Stimulated activated CD4-positive, alpha-beta T cell treated with anti-CD3 and anti-CD28 coated beads, Interleukin-15, amount 100 ng/mL, for 1 hour (primary cell): ENCODE data around the gene FAM120B.

ENCODE experiments used
- DNase-seq, 2 donors: peaks; one replicate each; pipeline ENCODE4 v3.0.0-alpha.2; 2020; ENCODE audit warnings: low read depth in 1 of 2, low spot score in 1 of 2

Gene FAM120B

DNA sequence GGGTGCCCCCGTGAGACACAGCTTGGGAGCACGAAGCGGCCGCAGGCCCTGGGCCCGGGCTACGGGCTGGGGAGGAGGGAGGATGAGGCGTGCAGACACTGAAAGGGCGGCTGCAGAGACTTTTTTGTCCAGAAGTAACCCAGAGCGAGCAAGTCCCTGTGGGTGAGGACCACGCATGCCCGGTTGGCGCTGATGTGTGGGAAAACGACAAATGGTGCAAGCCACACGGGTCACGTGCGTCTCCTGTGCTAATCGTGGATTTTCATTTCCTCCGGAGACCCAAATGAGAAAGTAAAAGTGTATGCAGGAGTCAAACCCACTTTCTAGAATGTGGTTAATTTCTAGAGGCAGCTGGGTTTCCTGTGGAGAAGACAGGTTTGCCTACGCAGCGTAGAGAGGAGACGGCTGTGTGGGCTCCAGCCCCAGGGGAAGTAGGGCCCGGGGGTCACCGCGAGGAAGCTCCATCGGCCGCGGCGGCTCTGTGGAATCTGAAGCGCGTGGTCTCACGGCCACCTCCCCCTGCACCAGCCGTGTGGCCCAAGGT lies 34.7 kb upstream of the FAM120B start:
- DNase-seq, result peak; percentile 44 to 59

- no peak for DNase-seq
Measured at GRCh38 chr6:170272341-170273065, 34.1 kb upstream of the FAM120B start.

- DNase-seq, result no peak
Measured at GRCh38 chr6:170273191-170273590, 33.4 kb upstream of the FAM120B start.

- no peak for DNase-seq
Measured at GRCh38 chr6:170273681-170274080, 32.9 kb upstream of the FAM120B start.

DNA sequence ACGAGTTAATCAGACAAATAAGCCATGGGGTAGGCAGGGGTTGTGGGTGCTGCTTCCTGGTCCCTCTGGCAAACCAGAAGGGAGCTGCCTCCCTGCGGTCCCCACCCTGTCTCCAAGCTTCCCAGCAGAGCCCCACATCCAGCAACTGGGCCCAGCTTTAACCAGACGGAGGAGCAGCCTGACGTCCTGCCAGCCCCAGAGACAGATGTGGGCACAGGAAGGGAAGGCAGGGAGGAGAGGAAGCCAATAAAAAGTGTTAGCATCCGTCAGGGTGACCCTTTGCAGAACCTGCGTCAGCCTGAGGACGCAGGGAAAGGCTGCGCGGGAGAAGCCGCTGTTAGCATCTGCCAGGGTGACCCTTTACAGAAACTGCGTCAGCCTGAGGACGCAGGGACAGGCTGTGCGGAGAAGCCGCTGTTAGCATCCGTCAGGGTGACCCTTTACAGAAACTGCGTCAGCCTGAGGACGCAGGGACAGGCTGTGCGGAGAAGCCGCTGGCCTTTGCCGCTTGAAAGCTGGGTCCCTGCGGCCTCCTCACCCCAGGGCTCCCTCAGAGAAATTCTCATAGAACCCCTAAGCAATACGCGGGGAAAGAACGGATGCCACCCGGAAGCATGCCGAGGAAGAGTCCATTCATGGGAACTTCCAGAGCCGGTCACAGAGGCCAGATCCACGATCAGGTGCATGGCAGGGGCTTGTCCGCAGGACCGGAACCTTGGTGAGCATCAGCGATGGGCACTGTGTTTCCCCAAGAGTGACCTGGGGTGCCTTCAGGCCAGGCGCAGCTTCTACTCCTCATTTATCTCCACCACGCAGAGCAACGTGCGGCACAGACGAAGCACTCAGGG lies 31.6 kb upstream of the FAM120B start:
- no peak for DNase-seq

DNA sequence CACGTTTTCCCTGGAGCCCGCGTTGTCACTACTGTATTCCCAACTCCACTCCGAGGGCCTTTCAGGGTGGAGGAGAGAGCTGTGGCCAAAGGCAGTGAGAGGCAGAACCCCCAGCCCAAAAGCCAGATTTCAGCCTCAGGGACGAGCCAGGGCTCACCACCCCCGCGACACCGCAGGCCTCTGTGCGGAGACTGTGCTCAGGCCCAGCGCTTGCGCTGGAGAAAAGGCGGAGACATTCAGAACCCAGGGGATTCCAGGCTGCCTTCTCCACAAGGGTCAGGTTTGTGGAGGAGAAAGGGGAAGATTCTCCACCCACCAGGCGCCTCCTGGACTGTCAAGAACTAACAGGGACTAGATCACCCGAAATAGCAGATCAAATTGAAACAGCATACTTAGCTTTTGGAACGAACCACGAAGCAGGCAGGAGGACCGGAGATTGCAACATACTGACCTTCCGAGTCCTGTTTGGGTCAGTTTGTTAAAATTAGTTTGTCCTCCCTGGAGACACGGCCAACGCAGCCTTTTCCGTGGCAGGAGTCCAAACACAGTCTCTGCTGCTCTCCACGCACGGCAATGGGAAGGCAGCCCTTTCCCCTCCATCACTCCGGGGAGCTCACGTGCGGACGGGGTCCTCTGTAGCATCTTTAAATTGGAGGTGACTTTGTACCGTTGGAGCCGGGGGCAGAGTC lies 30.0 kb upstream of the FAM120B start:
- DNase-seq, result no peak

GRCh38 chr6:170277893-170278742 lies 28.4 kb upstream of the FAM120B start:
- DNase-seq, result no peak

DNA sequence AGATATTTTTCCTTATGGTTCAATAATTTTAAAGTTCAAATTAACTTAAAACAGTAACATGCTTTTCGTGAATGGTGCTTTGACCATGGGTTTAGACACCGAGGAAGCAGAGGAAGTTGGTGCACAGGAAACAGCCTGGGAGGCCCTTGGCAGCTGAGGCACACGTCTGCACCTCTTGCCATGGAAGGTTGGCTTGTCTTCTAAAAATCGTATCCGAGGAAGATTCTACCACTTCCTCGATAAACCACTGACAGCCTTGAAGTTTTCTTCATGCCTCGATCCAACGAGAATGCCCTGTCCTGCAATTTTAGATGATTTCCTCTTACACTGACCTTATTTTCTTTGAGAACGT lies 27.8 kb upstream of the FAM120B start:
- no peak for DNase-seq

DNA sequence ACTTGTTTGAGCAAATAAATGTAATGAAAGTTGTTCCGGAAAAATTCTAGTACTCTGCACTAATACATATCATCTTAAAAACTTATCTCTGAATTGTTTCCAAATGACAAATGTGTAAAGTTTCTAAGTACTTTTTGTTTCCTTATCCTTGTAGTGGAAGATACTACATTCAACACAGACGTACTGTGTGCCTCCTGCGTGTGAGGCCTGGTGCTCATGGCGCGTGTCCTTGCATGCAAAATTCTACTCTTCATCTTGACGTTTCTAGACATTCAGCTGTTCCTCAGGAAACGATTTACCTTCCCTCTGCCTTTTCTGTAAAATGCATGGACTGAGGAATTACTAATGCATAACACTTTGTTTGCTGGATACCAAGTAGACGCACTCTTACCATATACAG lies 27.1 kb upstream of the FAM120B start:
- DNase-seq, result no peak

DNA sequence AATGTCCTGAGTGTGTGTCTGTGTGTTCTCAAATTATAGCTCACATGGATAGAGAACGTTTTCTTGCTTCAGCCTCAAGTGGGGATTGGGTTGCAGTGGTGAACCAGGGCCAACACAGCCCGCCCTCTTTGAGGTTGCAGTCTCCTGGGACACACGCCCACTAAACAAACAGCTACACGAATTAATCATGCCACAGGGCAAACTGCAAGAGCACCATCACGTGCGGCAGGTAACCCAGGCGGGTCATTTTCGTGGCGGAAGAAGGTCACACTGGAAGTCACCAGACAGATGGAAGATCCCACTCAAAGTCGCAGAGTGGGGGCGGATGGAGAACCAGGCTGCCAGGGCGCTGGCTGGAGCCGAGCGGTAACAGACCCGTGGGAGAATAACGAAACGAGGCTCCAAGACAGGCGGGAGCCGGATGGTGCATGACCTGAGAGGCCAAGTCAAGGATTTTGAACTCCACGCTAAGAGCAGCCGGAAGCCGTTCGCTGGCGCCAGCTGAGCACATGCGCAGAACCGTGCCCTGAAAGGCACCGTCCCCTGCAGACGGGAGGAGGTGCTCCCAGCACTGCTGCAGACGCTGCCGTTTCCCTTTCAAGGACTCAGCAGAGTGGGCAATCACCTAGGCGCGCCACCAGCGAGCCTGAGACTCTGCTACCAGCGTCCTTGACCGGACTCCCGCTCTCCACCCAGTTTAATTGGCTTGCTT lies 26.4 kb upstream of the FAM120B start:
- no peak for DNase-seq

DNA sequence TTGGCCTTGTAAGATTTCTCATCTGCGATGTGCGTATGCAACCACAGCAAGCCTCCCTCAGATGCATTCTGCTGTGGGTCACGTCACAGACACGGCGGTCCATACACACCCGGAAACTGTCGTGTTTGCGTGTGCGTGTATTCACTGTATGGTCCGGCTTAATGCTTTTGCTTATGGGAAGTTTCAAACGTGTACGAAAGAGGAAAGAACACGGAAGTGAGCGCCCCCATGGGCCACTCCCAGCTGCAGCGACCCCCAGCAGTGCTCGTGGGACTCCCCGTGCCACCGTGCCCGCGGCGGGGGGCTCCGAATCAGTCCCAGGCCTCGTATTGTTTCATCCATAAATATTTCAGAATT lies 25.9 kb upstream of the FAM120B start:
- DNase-seq, result no peak

GRCh38 chr6:170281331-170282292 lies 24.9 kb upstream of the FAM120B start:
- no peak for DNase-seq

GRCh38 chr6:170282512-170283158 lies 23.9 kb upstream of the FAM120B start:
- DNase-seq, result no peak

GRCh38 chr6:170283212-170284081 lies 23.1 kb upstream of the FAM120B start:
- no peak for DNase-seq

GRCh38 chr6:170284126-170284773 lies 22.3 kb upstream of the FAM120B start:
- DNase-seq, result no peak

- DNase-seq, result no peak
Measured at GRCh38 chr6:170284866-170285469, 21.6 kb upstream of the FAM120B start.

DNA sequence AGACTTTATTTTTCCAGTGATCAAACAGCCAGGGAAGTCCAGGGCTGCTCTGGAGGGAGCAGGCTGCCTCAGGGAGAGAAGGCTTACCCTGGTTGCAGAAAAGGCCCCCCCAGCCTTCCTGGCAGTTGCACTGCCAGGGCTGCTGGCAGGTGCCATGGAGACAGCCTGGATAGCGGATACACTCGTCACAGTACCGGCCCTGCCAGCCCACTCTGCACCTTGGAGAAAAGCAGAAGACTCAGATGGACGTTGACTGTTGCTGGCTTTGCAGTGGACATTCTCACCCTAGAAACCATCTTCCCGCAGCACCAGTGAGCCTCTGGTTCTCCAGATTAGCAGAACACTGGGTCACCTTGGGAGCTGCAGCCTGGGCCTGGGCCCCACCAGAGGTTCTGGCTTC lies 21.1 kb upstream of the FAM120B start:
- DNase-seq, result no peak
